Measurements from ENCODE around the gene GP5.

Gene GP5

GRCh38 chr3:194346621-194347020 lies 52.4 kb downstream of the GP5 start:
- DNase-seq: no peak

- DNase-seq: no peak
Observed at GRCh38 chr3:194346035-194346434, 53.0 kb downstream of the GP5 start.

Data from CD4-positive, alpha-beta T cell treated with Interleukin-15 for 1 hour (primary cell).